ENCODE results near the gene ARG2. TPM values are rescaled to one million over a fixed set of nuclear protein-coding genes. Genes with fewer than 3 reads are reported as not detected.

ARG2 gene
- total RNA-seq, 2 donors from 2014 or later = 2.8 to 12.5 TPM

GRCh38 chr14:67674480-67675218 lies 54.9 kb downstream of the ARG2 start, which contains the start of gene VTI1B:
Gene VTI1B, minus strand, starts transcription at chr14:67674632. Its CDS starts 143 bp downstream, at chr14:67674489.
- H3K36me3 ChIP-seq = no peaks in the 10 kb centered on the region
- H3K4me1 ChIP-seq (ENCODE audit: control insufficient read depth in 1 of 2, low read depth in 2 of 2) = peaks cover 22 to 40% of the 10 kb centered on the region in 2 donors
- TF ChIP-seq, protein P1, sequence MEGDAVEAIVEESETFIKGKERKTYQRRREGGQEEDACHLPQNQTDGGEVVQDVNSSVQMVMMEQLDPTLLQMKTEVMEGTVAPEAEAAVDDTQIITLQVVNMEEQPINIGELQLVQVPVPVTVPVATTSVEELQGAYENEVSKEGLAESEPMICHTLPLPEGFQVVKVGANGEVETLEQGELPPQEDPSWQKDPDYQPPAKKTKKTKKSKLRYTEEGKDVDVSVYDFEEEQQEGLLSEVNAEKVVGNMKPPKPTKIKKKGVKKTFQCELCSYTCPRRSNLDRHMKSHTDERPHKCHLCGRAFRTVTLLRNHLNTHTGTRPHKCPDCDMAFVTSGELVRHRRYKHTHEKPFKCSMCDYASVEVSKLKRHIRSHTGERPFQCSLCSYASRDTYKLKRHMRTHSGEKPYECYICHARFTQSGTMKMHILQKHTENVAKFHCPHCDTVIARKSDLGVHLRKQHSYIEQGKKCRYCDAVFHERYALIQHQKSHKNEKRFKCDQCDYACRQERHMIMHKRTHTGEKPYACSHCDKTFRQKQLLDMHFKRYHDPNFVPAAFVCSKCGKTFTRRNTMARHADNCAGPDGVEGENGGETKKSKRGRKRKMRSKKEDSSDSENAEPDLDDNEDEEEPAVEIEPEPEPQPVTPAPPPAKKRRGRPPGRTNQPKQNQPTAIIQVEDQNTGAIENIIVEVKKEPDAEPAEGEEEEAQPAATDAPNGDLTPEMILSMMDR (IDR thresholded peaks at IDR 0.05) = peak; percentile 11
- ATAC-seq (ENCODE audit: insufficient number of reproducible peaks, low FRiP score, low read depth) = peak; percentile 89
- H3K4me3 ChIP-seq = peak within 1 kb of the TSS; percentile 87
- no peaks in the 10 kb centered on the region for H3K9me3 ChIP-seq
- no peaks in the 10 kb centered on the region for H3K27me3 ChIP-seq (replicated peaks; ENCODE audit: insufficient read depth)
- peak within 1 kb of the TSS; percentile 98 to 99 for H3K27ac ChIP-seq
- DNase-seq (ENCODE audit: low spot score) = peak; percentile 13

DNA sequence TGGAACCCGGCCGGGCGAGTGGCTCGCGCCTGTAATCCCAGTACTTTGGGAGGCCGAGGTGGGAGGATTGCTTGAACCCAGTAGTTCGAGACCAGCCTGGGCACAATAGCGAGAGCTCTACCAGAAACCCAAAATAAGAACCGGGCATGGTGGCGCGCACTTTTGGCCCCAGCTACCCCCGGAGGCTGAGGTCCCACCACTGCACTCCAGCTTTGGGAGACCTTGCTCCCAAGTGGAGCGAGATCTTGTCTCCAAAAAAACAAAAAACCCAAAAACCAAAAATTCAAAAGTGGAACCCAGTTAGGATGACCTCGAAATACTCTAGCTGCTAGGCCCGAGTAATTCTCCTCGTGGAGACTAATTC lies 55.5 kb downstream of the ARG2 start:
- Histone ChIP-seq H3K36me3 (no peaks in the 10 kb centered on the region), H3K4me3 (peak overlapping the region; percentile 87), H3K27me3 (replicated peaks; ENCODE audit: insufficient read depth) (no peaks in the 10 kb centered on the region), H3K27ac (peak overlapping the region; percentile 98 to 99), H3K9me3 (no peaks in the 10 kb centered on the region), H3K4me1 (ENCODE audit: control insufficient read depth in 1 of 2, low read depth in 2 of 2) (peaks cover 22 to 40% of the 10 kb centered on the region in 2 donors)
- DNase-seq (ENCODE audit: low spot score) (no peak), ATAC-seq (ENCODE audit: insufficient number of reproducible peaks, low FRiP score, low read depth) (no peak)
- TF ChIP-seq, protein P1 (IDR thresholded peaks at IDR 0.05) = no peak

GRCh38 chr14:67679006-67679405 lies 59.3 kb downstream of the ARG2 start:
- Histone ChIP-seq H3K9me3 (no peaks in the 10 kb centered on the region), H3K4me3 (no peak overlapping the region), H3K4me1 (ENCODE audit: control insufficient read depth in 1 of 2, low read depth in 2 of 2) (peaks cover 0 to 9% of the 10 kb centered on the region in 2 donors), H3K27ac (no peak overlapping the region), H3K27me3 (replicated peaks; ENCODE audit: insufficient read depth) (no peaks in the 10 kb centered on the region), H3K36me3 (no peaks in the 10 kb centered on the region)
- DNase-seq (ENCODE audit: low spot score) = no peak
- TF ChIP-seq, protein P1 (IDR thresholded peaks at IDR 0.05) = no peak
- no peak for ATAC-seq (ENCODE audit: insufficient number of reproducible peaks, low FRiP score, low read depth)

DNA sequence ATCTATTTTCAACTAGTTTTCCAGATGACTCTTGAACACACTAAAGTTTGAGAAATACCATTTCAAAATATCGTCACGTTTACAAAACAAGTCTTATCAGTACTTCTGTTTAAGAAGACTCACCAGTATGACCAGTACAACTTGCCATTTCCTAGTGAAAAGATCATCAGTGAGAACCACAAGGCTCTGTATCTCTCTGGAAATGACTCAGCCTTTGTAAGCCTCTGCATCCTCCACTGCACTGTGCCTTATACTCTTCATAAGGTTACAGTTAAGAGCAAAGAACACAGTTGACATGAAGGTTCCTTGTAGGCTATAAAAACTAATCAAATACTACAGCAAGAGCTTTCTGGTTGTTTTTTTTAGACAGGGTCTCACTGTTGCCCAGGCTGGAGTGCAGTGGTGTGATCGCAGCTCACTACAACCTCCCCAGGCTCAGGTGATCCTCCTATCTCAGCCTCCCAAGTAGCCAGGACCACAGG lies 60.4 kb downstream of the ARG2 start:
- peaks cover 0 to 6% of the 10 kb centered on the region in 2 donors for H3K4me1 ChIP-seq (ENCODE audit: control insufficient read depth in 1 of 2, low read depth in 2 of 2)
- ATAC-seq (ENCODE audit: insufficient number of reproducible peaks, low FRiP score, low read depth) = no peak
- H3K27ac ChIP-seq = no peak overlapping the region
- no peak for DNase-seq (ENCODE audit: low spot score)
- H3K27me3 ChIP-seq (replicated peaks; ENCODE audit: insufficient read depth) = no peaks in the 10 kb centered on the region
- TF ChIP-seq, protein P1 (IDR thresholded peaks at IDR 0.05) = no peak
- H3K4me3 ChIP-seq = no peak overlapping the region
- no peaks in the 10 kb centered on the region for H3K36me3 ChIP-seq
- no peaks in the 10 kb centered on the region for H3K9me3 ChIP-seq

- H3K4me1 ChIP-seq (ENCODE audit: control insufficient read depth in 1 of 2, low read depth in 2 of 2) = no peaks in the 10 kb centered on the region
- H3K27ac ChIP-seq = no peak overlapping the region
- DNase-seq (ENCODE audit: low spot score) = no peak
- H3K27me3 ChIP-seq (replicated peaks; ENCODE audit: insufficient read depth) = no peaks in the 10 kb centered on the region
- no peaks in the 10 kb centered on the region for H3K36me3 ChIP-seq
- H3K9me3 ChIP-seq = no peaks in the 10 kb centered on the region
- TF ChIP-seq, protein P1 (IDR thresholded peaks at IDR 0.05) = no peak
- ATAC-seq (ENCODE audit: insufficient number of reproducible peaks, low FRiP score, low read depth) = no peak
- H3K4me3 ChIP-seq = no peak overlapping the region
Observed at GRCh38 chr14:67680941-67681340, 61.2 kb downstream of the ARG2 start.
